Measurements from ENCODE around the gene ADARB2. TPM values are rescaled to one million over a fixed set of nuclear protein-coding genes. Genes with fewer than 3 reads are reported as not detected.

The ADARB2 gene
- total RNA-seq, 1 donor from 2014 or later: under 0.01 TPM

GRCh38 chr10:1155791-1156615 lies 581.3 kb downstream of the ADARB2 start:
- no peak overlapping the region for H3K4me3 ChIP-seq (ENCODE audit: low read length in 3 of 3)
- no peaks in the 10 kb centered on the region for H3K36me3 ChIP-seq (ENCODE audit: control insufficient read depth in 3 of 3, insufficient read depth in 3 of 3, low read length in 3 of 3)
- H3K27me3 ChIP-seq (ENCODE audit: control insufficient read depth in 3 of 3, insufficient read depth in 3 of 3, low read length in 3 of 3): peaks cover 0 to 5% (median 3%) of the 10 kb centered on the region in 3 donors
- H3K9me3 ChIP-seq (ENCODE audit: control insufficient read depth in 3 of 3, low read length in 3 of 3): no peaks in the 10 kb centered on the region
- H3K4me1 ChIP-seq (ENCODE audit: control insufficient read depth in 3 of 3, insufficient read depth in 3 of 3, low read length in 3 of 3): no peaks in the 10 kb centered on the region
- no peak overlapping the region for H3K27ac ChIP-seq (ENCODE audit: low read depth, low read length)
- no peak overlapping the region for H3K9ac ChIP-seq (ENCODE audit: low read depth in 1 of 3, low read length in 3 of 3)

- H3K4me3 ChIP-seq (ENCODE audit: low read length in 3 of 3): no peak overlapping the region
- no peak overlapping the region for H3K27ac ChIP-seq (ENCODE audit: low read depth, low read length)
- no peaks in the 10 kb centered on the region for H3K36me3 ChIP-seq (ENCODE audit: control insufficient read depth in 3 of 3, insufficient read depth in 3 of 3, low read length in 3 of 3)
- peaks cover 0 to 5% (median 0%) of the 10 kb centered on the region in 3 donors for H3K27me3 ChIP-seq (ENCODE audit: control insufficient read depth in 3 of 3, insufficient read depth in 3 of 3, low read length in 3 of 3)
- no peak overlapping the region for H3K9ac ChIP-seq (ENCODE audit: low read depth in 1 of 3, low read length in 3 of 3)
- H3K9me3 ChIP-seq (ENCODE audit: control insufficient read depth in 3 of 3, low read length in 3 of 3): no peaks in the 10 kb centered on the region
- no peaks in the 10 kb centered on the region for H3K4me1 ChIP-seq (ENCODE audit: control insufficient read depth in 3 of 3, insufficient read depth in 3 of 3, low read length in 3 of 3)
These were observed 582.6 kb downstream of the ADARB2 start for GRCh38 chr10:1154531-1155295.

GRCh38 chr10:1153805-1154351 lies 583.4 kb downstream of the ADARB2 start:
- Histone ChIP-seq H3K9me3 (ENCODE audit: control insufficient read depth in 3 of 3, low read length in 3 of 3) (no peaks in the 10 kb centered on the region), H3K9ac (ENCODE audit: low read depth in 1 of 3, low read length in 3 of 3) (no peak overlapping the region), H3K4me3 (ENCODE audit: low read length in 3 of 3) (no peak overlapping the region), H3K27ac (ENCODE audit: low read depth, low read length) (no peak overlapping the region), H3K27me3 (ENCODE audit: control insufficient read depth in 3 of 3, insufficient read depth in 3 of 3, low read length in 3 of 3) (no peaks in the 10 kb centered on the region), H3K4me1 (ENCODE audit: control insufficient read depth in 3 of 3, insufficient read depth in 3 of 3, low read length in 3 of 3) (no peaks in the 10 kb centered on the region), H3K36me3 (ENCODE audit: control insufficient read depth in 3 of 3, insufficient read depth in 3 of 3, low read length in 3 of 3) (no peaks in the 10 kb centered on the region)

DNA sequence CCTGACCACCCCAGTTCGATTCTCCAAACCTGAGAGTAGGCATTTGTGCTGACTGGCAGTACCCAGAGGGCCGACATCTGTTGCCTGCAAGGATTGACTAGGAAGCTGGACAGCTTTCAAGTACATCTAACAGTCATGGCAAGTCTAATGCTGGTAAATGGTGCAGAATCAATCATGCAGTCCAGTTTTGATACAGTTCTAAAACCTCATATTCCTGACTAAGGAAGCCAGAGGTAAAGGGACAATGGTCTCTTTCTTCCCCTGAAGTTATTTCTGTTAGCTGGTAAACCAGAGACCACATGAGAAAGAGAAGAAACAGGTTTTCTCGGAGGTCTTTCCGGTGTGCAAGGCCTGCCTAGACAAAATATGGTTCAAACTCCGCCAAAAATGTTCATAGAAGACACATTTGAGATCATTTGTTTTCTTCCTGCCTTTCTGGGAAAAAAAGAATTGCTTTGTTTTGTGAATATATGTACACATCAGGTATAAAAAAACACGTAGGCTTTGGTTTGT lies 584.0 kb downstream of the ADARB2 start:
- Histone ChIP-seq H3K27ac (ENCODE audit: low read depth, low read length) (no peak overlapping the region), H3K9me3 (ENCODE audit: control insufficient read depth in 3 of 3, low read length in 3 of 3) (no peaks in the 10 kb centered on the region), H3K4me1 (ENCODE audit: control insufficient read depth in 3 of 3, insufficient read depth in 3 of 3, low read length in 3 of 3) (no peaks in the 10 kb centered on the region), H3K9ac (ENCODE audit: low read depth in 1 of 3, low read length in 3 of 3) (no peak overlapping the region), H3K27me3 (ENCODE audit: control insufficient read depth in 3 of 3, insufficient read depth in 3 of 3, low read length in 3 of 3) (no peaks in the 10 kb centered on the region), H3K36me3 (ENCODE audit: control insufficient read depth in 3 of 3, insufficient read depth in 3 of 3, low read length in 3 of 3) (no peaks in the 10 kb centered on the region), H3K4me3 (ENCODE audit: low read length in 3 of 3) (no peak overlapping the region)

GRCh38 chr10:1152386-1153250 lies 584.7 kb downstream of the ADARB2 start:
- no peak overlapping the region for H3K27ac ChIP-seq (ENCODE audit: low read depth, low read length)
- no peaks in the 10 kb centered on the region for H3K36me3 ChIP-seq (ENCODE audit: control insufficient read depth in 3 of 3, insufficient read depth in 3 of 3, low read length in 3 of 3)
- H3K4me3 ChIP-seq (ENCODE audit: low read length in 3 of 3): no peak overlapping the region
- no peaks in the 10 kb centered on the region for H3K9me3 ChIP-seq (ENCODE audit: control insufficient read depth in 3 of 3, low read length in 3 of 3)
- H3K4me1 ChIP-seq (ENCODE audit: control insufficient read depth in 3 of 3, insufficient read depth in 3 of 3, low read length in 3 of 3): no peaks in the 10 kb centered on the region
- H3K9ac ChIP-seq (ENCODE audit: low read depth in 1 of 3, low read length in 3 of 3): no peak overlapping the region
- H3K27me3 ChIP-seq (ENCODE audit: control insufficient read depth in 3 of 3, insufficient read depth in 3 of 3, low read length in 3 of 3): no peaks in the 10 kb centered on the region

GRCh38 chr10:1151076-1152033 lies 586.0 kb downstream of the ADARB2 start:
- Histone ChIP-seq H3K36me3 (ENCODE audit: control insufficient read depth in 3 of 3, insufficient read depth in 3 of 3, low read length in 3 of 3) (no peaks in the 10 kb centered on the region), H3K4me3 (ENCODE audit: low read length in 3 of 3) (no peak overlapping the region), H3K4me1 (ENCODE audit: control insufficient read depth in 3 of 3, insufficient read depth in 3 of 3, low read length in 3 of 3) (no peaks in the 10 kb centered on the region), H3K27ac (ENCODE audit: low read depth, low read length) (no peak overlapping the region), H3K9ac (ENCODE audit: low read depth in 1 of 3, low read length in 3 of 3) (no peak overlapping the region), H3K9me3 (ENCODE audit: control insufficient read depth in 3 of 3, low read length in 3 of 3) (no peaks in the 10 kb centered on the region), H3K27me3 (ENCODE audit: control insufficient read depth in 3 of 3, insufficient read depth in 3 of 3, low read length in 3 of 3) (no peaks in the 10 kb centered on the region)

DNA sequence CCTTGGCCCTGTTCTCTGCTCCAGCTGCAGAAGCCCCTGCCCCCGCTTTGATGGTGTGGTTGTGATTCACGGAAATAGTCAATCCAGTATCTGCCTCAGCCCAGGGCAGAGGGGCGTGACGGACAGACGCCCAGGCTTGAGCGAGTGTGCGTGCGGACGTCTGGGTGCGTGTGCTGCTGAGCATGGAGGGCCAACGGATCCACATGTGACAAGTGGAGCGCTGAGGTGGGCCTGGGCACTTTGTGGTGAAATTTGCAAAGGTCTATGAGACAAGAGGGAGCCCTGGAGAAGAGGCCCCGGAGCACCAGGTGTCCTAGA lies 586.7 kb downstream of the ADARB2 start:
- H3K27ac ChIP-seq (ENCODE audit: low read depth, low read length): no peak overlapping the region
- H3K27me3 ChIP-seq (ENCODE audit: control insufficient read depth in 3 of 3, insufficient read depth in 3 of 3, low read length in 3 of 3): no peaks in the 10 kb centered on the region
- H3K36me3 ChIP-seq (ENCODE audit: control insufficient read depth in 3 of 3, insufficient read depth in 3 of 3, low read length in 3 of 3): no peaks in the 10 kb centered on the region
- H3K9ac ChIP-seq (ENCODE audit: low read depth in 1 of 3, low read length in 3 of 3): no peak overlapping the region
- peaks cover 0 to 6% (median 0%) of the 10 kb centered on the region in 3 donors for H3K9me3 ChIP-seq (ENCODE audit: control insufficient read depth in 3 of 3, low read length in 3 of 3)
- no peaks in the 10 kb centered on the region for H3K4me1 ChIP-seq (ENCODE audit: control insufficient read depth in 3 of 3, insufficient read depth in 3 of 3, low read length in 3 of 3)
- H3K4me3 ChIP-seq (ENCODE audit: low read length in 3 of 3): no peak overlapping the region

DNA sequence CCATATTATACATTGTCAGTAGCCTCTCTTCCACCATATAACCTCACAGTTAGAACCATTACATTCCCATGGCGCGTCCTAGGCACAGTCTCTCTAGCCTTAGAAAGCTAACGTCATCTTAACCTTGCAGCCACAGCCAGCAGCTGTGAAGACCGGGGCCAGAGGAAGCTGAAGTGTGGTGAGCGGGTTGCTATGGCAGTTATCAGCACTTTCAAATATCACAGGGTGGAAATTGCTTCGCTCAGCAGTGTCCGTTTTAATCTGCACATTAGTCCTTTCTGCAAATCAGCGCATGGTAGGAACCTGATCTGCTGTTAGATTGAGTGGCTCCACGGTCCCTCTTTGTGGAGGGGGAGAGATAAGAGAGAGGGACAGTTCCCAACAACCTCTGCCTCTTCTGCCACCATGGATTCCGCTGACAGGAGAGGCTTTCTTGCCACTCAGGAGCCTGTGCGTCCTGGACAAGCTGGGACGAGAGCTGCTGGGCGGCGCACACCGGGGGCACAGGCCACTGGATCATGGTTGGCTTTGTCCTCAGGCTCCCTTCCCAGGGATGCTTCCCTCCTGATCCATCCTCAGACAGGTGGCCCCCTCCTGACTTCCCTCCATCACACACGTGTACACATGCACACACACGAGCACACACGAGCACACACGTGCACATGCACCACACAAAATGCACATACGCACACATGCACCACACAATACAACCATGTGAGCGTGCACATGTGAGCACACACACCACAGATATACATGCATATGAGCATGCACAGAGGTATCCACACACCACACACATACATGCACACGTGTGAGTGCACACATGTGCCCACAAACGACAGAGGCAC lies 587.3 kb downstream of the ADARB2 start:
- H3K27me3 ChIP-seq (ENCODE audit: control insufficient read depth in 3 of 3, insufficient read depth in 3 of 3, low read length in 3 of 3): no peaks in the 10 kb centered on the region
- no peak overlapping the region for H3K4me3 ChIP-seq (ENCODE audit: low read length in 3 of 3)
- no peak overlapping the region for H3K9ac ChIP-seq (ENCODE audit: low read depth in 1 of 3, low read length in 3 of 3)
- H3K36me3 ChIP-seq (ENCODE audit: control insufficient read depth in 3 of 3, insufficient read depth in 3 of 3, low read length in 3 of 3): no peaks in the 10 kb centered on the region
- H3K27ac ChIP-seq (ENCODE audit: low read depth, low read length): no peak overlapping the region
- peaks cover 0 to 6% (median 3%) of the 10 kb centered on the region in 3 donors for H3K9me3 ChIP-seq (ENCODE audit: control insufficient read depth in 3 of 3, low read length in 3 of 3)
- no peaks in the 10 kb centered on the region for H3K4me1 ChIP-seq (ENCODE audit: control insufficient read depth in 3 of 3, insufficient read depth in 3 of 3, low read length in 3 of 3)

All from skeletal muscle tissue (tissue), 4 donors.